K562 (cell line): Measurements from ENCODE around the gene SPRY4. TPM values are rescaled to one million over a fixed set of nuclear protein-coding genes. Genes with fewer than 3 reads are reported as not detected.

ENCODE experiments used
- CAMTA2 ChIP-seq: fragments of 250-450 bp; sonication (Bioruptor Pico); conservative IDR thresholded peaks from 2 replicates; pipeline ENCODE4 v1.5.1; 2022
- GABPB1 ChIP-seq: sonication (generic); formaldehyde crosslinking; IDR thresholded peaks from 2 replicates; pipeline ENCODE4 v1.8.0; 2022; ENCODE audit warnings: mild to moderate bottlenecking, missing genetic modification reagents
- HOXB6 ChIP-seq: fragments of 250-450 bp; sonication (Bioruptor Pico); IDR thresholded peaks from 2 replicates; pipeline ENCODE4 v1.5.1; 2022; ENCODE audit warnings: mild to moderate bottlenecking, borderline replicate concordance
- JUND ChIP-seq, 2 experiments: IDR thresholded peaks; 2 replicates in 1 of 2; 3 replicates in 1 of 2; pipeline ENCODE4 v1.6.1; 2011; ENCODE audit warnings: borderline replicate concordance in 2 of 2, low read depth in 2 of 2, low read length in 2 of 2, improper control_type of control experiment in 1 of 2, missing biosample characterization in 1 of 2, missing genetic modification characterization in 1 of 2, missing genetic modification reagents in 1 of 2
- MBD1 ChIP-seq: fragments of 250-450 bp; sonication (Bioruptor Pico); IDR thresholded peaks from 2 replicates; pipeline ENCODE4 v1.8.0; 2022; ENCODE audit warnings: inconsistent platforms
- MCM3 ChIP-seq: fragments of 450-650 bp; IDR thresholded peaks from 2 replicates; pipeline ENCODE4 v1.6.1; 2016
- POLR2B ChIP-seq: fragments of 450-650 bp; IDR thresholded peaks from 2 replicates; pipeline ENCODE4 v1.6.1; 2018; ENCODE audit warnings: low read depth; ENCODE audit not compliant: partially characterized antibody
- PTBP1 ChIP-seq: fragments of 200-400 bp; formaldehyde crosslinking; IDR thresholded peaks from 2 replicates; pipeline ENCODE4 v1.6.1; 2017; ENCODE audit warnings: low read depth, low read length
- RAD21 ChIP-seq, 2 experiments: fragments of 250-450 bp in 1 of 2; fragments of 450-650 bp in 1 of 2; sonication (Bioruptor Pico) in 1 of 2; formaldehyde crosslinking in 1 of 2; IDR thresholded peaks in 1 of 2; conservative IDR thresholded peaks in 1 of 2; 2 replicates each; pipeline versions ENCODE4 v1.4.0 to v1.8.0; 2020 to 2022; ENCODE audit warnings: mild to moderate bottlenecking in 2 of 2, moderate library complexity in 1 of 2
- RBM22 ChIP-seq: fragments of 200-400 bp; formaldehyde crosslinking; IDR thresholded peaks from 2 replicates; pipeline ENCODE4 v1.6.1; 2018; ENCODE audit warnings: low read length, low read depth; ENCODE audit not compliant: poor library complexity, severe bottlenecking
- TCF3 ChIP-seq: sonication (generic); formaldehyde crosslinking; IDR thresholded peaks from 2 replicates; pipeline ENCODE4 v1.4.0; 2020; ENCODE audit warnings: mild to moderate bottlenecking, missing genetic modification reagents
- TRIM28 ChIP-seq: fragments of 450-650 bp; IDR thresholded peaks from 2 replicates; pipeline ENCODE4 v1.6.1; 2017
- TSC22D4 ChIP-seq: fragments of 450-650 bp; IDR thresholded peaks from 2 replicates; pipeline ENCODE4 v1.6.1; 2016; ENCODE audit warnings: missing genetic modification characterization, missing biosample characterization, control low read depth
- ZNF239 ChIP-seq: fragments of 250-450 bp; sonication (Bioruptor Pico); IDR thresholded peaks from 2 replicates; pipeline ENCODE4 v1.4.0; 2020; ENCODE audit warnings: mild to moderate bottlenecking
- ZNF384 ChIP-seq: IDR thresholded peaks from 2 replicates; pipeline ENCODE4 v1.6.1; 2012; ENCODE audit warnings: low read depth, low read length, improper control_type of control experiment
- ZNF551 ChIP-seq: fragments of 250-450 bp; sonication (Bioruptor Pico); IDR thresholded peaks from 2 replicates; pipeline ENCODE4 v1.5.0; 2021; ENCODE audit warnings: mild to moderate bottlenecking, moderate library complexity
- ZNF707 ChIP-seq: fragments of 250-450 bp; sonication (Bioruptor Pico); conservative IDR thresholded peaks from 2 replicates; pipeline ENCODE4 v1.8.0; 2022; ENCODE audit warnings: inconsistent platforms, mild to moderate bottlenecking, moderate library complexity
- ZNF717 ChIP-seq: fragments of 250-450 bp; sonication (Bioruptor Pico); IDR thresholded peaks from 2 replicates; pipeline ENCODE4 v1.5.0; 2021
- polyA plus RNA-seq, 8 experiments: library from polyadenylated mRNA; depleted of rRNA in 4 of 8; stranded (reverse) in 5 of 8; unstranded in 3 of 8; fragments of >200 nt; fragmentation: Nextera tagmentation in 2 of 8; fragmentation: Illumina TruSeq in 1 of 8; extraction: Ambion mirVana in 2 of 8; extraction: Trizol in 1 of 8; gene quantifications; 2 replicates each; pipeline versions ENCODE4 v1.2.1 to v1.2.3, GENCODE V29; 2011 to 2014; ENCODE audit warnings: inconsistent platforms in 1 of 8, missing spikeins in 1 of 8
- total RNA-seq, 7 experiments: library from RNA; depleted of rRNA in 6 of 7; stranded (reverse); fragments of >200 nt in 6 of 7; fragmentation: Illumina TruSeq in 2 of 7; extraction: Trizol in 2 of 7; gene quantifications; 2 replicates each; pipeline versions ENCODE4 v1.2.1 to v1.2.3, GENCODE V29; 2011 to 2021; ENCODE audit warnings: low replicate concordance in 1 of 7
- TF ChIP-seq, protein P1 (sequence below): fragments of 450-650 bp; formaldehyde crosslinking; IDR thresholded peaks from 2 replicates; pipeline ENCODE4 v1.4.0; 2020; ENCODE audit warnings: mild to moderate bottlenecking
- TF ChIP-seq, protein P2 (sequence below): fragments of 250-450 bp; sonication (Bioruptor Pico); IDR thresholded peaks from 2 replicates; pipeline ENCODE4 v1.5.1; 2021; ENCODE audit warnings: mild to moderate bottlenecking

Gene SPRY4
- total and polyA plus RNA-seq, 9 of the 15 experiments (the other 6 are each of a cell fraction or from before 2014, with no cell fraction given), result 2.6 to 24.2 (median 9.5) TPM

DNA sequence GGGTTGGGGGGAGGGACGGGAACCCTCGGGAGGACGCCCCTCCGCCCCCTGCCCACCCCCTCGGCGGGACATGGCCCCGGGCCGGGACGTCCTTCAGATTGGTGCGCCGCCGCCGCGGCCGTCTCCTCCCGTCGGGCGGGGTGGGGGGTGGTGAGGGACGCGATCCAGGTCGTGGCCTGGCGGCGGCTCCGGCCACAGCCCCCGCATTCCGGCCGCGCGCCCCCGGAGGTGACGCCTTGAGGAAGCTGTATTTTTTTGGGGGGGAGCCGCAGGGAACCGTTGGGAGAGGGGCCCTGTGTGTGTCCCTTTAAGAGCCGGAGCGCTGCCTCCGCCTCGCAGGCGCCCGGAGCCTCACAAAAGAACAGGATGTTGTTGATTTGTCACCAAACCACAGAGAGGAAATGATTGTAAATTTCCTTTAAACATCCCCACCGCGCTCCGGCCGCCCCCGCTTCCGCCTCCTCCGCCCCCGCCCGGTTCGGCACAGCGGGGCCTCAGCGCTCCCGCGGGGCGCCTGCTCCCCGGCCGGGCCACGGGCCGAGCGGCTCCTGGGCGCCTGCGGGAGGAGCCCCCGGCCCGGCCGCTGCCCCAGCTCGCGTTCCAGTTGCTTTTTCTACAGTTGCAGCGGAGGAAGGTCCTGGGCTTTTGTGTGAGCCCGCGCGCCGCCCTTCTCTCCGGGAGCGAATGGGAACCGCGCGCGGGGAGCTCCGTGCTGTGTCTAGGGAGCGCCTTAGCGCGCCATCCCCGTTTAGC, 32.1 kb upstream of the SPRY4 start (continued):
- TF ChIP-seq RAD21 (CRISPR knock-in tag; conservative IDR thresholded peaks at IDR 0.05 in 1 of 2, IDR thresholded peaks at IDR 0.05 in 1 of 2), result peak in 1 of 2 experiments; percentile 43
- TF ChIP-seq, protein P1, sequence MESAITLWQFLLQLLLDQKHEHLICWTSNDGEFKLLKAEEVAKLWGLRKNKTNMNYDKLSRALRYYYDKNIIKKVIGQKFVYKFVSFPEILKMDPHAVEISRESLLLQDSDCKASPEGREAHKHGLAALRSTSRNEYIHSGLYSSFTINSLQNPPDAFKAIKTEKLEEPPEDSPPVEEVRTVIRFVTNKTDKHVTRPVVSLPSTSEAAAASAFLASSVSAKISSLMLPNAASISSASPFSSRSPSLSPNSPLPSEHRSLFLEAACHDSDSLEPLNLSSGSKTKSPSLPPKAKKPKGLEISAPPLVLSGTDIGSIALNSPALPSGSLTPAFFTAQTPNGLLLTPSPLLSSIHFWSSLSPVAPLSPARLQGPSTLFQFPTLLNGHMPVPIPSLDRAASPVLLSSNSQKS (CRISPR knock-in tag), result no peak
- no peak for TF ChIP-seq TRIM28
- peak; percentile 26 for TF ChIP-seq RBM22
- no peak for TF ChIP-seq ZNF707 (CRISPR knock-in tag)
- TF ChIP-seq, protein P2, sequence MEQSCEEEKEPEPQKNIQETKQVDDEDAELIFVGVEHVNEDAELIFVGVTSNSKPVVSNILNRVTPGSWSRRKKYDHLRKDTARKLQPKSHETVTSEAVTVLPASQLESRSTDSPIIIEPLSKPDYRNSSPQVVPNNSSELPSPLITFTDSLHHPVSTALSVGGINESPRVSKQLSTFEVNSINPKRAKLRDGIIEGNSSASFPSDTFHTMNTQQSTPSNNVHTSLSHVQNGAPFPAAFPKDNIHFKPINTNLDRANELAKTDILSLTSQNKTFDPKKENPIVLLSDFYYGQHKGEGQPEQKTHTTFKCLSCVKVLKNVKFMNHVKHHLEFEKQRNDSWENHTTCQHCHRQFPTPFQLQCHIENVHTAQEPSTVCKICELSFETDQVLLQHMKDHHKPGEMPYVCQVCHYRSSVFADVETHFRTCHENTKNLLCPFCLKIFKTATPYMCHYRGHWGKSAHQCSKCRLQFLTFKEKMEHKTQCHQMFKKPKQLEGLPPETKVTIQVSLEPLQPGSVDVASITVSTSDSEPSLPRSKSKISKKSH (CRISPR knock-in tag), result no peak
- TF ChIP-seq POLR2B, result peak; percentile 55
- no peak for TF ChIP-seq ZNF717 (CRISPR knock-in tag)
- TF ChIP-seq GABPB1 (CRISPR knock-in tag), result peak; percentile 70
- TF ChIP-seq MCM3, result no peak
- TF ChIP-seq TSC22D4, result no peak
- TF ChIP-seq ZNF384, result no peak
- peak; percentile 32; the same call in 1 of the 2 replicates for TF ChIP-seq TCF3 (CRISPR knock-in tag)
- TF ChIP-seq MBD1, result no peak
- no peak for TF ChIP-seq PTBP1
- TF ChIP-seq HOXB6 (CRISPR knock-in tag), result no peak
- no peak for TF ChIP-seq ZNF239 (CRISPR knock-in tag)
- TF ChIP-seq ZNF551 (CRISPR knock-in tag), result no peak
- no peak for TF ChIP-seq CAMTA2 (CRISPR knock-in tag)
- peak; percentile 83 for TF ChIP-seq JUND (IDR thresholded peaks at IDR 0.05; ENCODE audit: borderline replicate concordance, low read depth, low read length)
- TF ChIP-seq JUND (tag; IDR thresholded peaks at IDR 0.05; ENCODE audit: borderline replicate concordance, low read depth, low read length), result peak; percentile 37; the same call in 1 of the 3 replicates
